Midbrain (tissue), 1 donor: Measurements from ENCODE around the gene ENSA.
"Not testable (repeated sequence)": the region's sequence is repeated elsewhere in the genome, so short reads cannot be mapped to it uniquely, and the experiment has no call there.

Experiments used
- DNase-seq: peaks from one replicate; lab custom pipeline; 2025; lab: John Stamatoyannopoulos, UW

The ENSA gene

DNA sequence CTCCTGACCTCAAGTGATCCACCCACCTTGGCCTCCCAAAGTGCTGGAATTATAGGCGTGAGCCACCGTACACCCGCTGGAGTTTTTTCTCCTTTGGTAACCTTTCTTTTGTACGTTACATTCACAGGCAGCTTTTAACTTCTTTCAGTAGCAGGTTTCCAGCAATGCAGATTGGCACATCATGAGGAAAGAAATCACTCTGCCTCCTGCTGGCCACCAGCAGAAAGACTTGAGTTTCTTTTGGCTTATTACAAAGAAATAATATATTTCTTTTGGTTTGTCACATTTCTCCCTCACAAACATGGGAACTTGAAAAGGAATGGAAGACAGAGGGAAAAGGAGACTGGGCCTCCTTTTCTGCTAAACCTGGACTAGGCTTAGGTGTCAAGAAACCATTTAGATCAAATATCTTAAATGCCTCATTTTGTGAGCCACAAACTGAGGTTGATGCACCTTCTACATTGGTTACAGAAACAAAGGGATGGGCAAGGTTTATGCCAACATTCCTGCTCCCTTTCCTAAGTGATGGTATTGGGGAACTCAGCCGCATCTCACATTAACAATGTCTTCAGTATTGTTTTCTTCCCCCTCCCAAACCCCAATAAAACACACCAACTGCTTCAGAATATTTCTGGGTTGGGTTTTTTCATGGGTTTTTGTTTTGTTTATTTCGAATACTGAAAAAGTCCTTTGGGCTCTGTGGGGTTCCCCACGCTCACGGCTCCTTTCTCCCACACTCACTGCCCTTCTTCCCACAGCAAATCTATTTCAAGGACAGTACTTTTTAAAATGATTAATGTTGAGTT is 7.7 kb downstream of the ENSA start:
- peak; percentile 44 for DNase-seq

GRCh38 chr1:150620919-150621318 is 8.5 kb downstream of the ENSA start:
- DNase-seq = no peak

DNA sequence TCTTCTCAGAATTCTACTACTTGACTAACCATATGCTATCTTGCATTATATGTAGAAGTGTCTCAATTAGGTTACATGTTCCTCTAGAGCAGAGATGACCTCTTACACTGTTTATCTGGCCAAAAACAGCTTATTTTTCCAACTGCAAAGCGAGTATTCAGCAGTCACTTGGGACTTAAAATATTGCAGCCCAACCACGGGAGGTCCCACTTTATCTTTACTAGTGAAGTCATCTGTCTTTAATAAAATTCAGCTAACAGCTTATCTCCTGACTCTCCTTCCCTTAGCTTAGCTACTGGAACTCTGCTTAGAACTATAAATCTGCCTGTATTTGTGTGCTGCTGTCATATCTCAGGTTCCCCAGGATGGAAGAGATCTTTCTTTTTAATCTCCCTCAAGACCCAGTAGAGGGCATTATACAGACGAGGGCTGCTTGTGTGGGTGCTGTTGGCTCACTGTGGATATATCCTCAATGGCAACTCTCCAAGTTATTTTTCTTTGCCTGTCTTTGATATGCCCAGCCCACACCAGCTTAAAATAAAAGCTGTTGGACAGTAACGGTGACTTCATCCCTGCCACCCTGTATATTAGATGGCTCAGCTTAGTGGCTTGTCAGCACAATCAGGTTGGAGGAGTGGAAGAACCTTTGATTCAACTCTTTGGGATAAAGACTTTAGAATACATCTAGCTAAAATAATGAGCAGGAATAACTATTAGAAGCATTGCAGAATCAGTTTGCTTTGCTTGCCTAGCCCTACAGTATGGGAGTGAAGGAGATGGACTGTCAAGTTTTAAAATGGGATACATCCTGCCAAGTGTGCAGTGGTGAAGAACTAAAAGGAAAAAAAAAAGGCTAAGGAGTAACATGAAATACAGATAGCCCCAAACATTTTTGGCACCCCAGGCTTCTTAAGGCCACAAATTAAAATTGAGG is 9.6 kb downstream of the ENSA start:
- peak; percentile 12 for DNase-seq

DNA sequence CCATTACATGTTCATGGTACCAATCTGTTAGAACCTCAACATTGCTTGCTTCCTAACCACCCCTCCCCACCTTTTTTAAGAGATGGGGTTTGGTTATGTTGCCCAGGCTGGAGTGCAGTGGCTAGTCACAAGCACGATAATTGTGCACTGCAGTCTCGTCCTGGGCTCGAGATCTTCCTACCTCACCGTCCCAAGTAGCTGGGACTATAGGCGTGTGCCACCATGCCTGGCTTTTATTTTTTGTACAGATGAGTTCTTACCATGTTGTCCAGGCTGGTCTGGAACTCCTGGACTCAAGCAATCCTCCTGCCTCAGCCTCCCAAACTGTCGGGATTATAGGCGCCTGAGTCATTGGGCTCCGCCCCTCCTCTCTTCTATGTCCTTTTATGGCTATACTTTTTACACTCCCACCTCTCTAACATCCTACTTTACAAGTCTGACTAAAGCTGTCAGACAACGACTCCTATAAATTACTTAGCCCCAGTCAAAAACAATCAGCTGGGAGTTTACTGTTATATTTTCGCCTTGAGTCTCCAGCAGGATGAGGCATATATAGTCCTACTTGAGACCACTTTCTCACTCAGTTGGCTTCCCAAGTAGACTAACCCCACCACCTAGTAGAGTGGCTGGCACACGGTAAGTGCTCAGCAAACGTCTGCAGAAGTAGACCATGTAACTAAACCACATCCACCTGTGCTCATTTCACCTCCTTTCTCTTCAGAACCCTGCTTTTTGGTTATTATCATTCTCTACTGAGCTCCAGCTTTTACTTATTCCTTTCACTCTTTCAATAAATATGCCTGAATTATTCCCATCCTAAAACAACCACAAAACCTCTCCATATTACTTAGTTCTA is 13.8 kb downstream of the ENSA start:
- no peak for DNase-seq

DNA sequence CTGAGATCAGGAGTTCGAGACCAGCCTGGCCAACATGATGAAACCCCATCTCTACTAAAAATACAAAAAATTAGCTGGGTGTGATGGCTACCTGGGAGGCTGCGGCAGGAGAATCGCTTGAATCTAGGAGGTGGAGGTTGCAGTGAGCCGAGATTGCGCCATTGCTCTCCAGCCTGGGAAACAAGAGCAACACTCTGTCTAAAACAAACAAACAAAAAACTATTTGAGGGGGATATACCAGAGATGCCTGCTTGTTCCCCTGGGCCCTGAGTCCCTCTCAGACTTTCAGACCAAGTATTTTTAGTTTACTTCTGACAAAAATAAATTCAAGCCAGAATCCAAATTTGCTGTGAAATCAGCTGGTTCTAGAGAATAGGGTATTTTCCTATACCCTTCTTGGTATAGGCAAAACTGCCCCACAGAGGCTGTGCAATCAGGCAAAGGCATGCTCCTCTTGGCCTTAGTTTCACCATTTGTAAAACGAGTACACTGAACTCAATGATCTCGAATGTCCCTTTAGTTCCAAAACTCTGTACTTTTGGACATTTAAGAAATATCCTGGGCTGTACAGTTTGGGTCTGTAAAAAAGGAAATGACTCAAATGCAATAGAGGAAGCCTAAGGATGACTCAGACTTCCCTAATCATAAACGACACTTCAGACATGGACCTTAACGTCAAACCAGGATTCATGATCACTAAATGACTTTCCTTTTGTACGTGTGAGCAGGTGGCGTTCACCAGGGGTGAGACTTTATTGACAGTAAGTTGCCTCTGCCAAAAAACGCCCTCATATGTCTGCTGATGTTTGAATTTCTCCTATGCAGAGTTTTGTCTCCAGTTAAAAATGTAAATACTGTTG is 16.1 kb downstream of the ENSA start:
- peak; percentile 15 for DNase-seq

DNA sequence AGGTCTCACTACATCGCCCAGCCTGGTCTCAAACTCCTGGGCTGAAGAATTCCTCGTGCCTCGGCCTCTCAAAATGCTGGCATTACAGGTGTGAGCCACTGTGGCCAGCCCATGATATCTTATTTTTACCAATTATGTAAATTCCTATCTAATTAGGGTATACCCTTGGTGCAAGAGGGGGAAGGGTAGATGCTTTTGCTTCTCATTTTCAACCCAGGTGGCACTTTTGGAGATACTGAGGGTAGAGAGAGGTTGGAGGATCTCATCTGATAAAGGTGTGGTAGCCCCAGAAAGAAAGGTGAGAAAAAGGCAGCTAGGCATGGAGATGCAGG is 17.4 kb downstream of the ENSA start:
- no peak for DNase-seq

- no peak for DNase-seq
These were observed 18.8 kb downstream of the ENSA start for GRCh38 chr1:150610576-150610975.

- DNase-seq = no peak
These were observed 19.7 kb downstream of the ENSA start for GRCh38 chr1:150609732-150610131.

- DNase-seq = no peak
These were observed 22.8 kb downstream of the ENSA start for GRCh38 chr1:150606463-150607142.

GRCh38 chr1:150605451-150605731 is 24.0 kb downstream of the ENSA start:
- DNase-seq = not testable (repeated sequence)

DNA sequence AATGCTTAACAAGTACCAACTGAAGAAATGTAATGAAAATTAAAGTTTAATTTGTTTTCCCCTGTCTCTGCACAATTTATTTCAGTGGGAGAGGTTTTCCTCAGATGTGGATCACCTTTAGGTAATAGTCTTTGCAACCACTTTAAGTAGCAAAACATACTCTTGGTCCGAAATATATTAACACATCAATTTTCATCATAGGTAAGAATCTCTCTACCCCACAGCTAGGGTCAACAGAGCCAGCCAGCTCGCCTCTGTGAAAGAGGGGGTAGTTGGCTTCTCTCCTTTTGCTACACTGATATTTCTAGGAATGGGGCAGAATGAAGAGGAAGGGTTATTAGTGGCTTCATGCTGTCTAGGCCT is 25.2 kb downstream of the ENSA start:
- DNase-seq = no peak

GRCh38 chr1:150603711-150604110 is 25.7 kb downstream of the ENSA start:
- no peak for DNase-seq

DNA sequence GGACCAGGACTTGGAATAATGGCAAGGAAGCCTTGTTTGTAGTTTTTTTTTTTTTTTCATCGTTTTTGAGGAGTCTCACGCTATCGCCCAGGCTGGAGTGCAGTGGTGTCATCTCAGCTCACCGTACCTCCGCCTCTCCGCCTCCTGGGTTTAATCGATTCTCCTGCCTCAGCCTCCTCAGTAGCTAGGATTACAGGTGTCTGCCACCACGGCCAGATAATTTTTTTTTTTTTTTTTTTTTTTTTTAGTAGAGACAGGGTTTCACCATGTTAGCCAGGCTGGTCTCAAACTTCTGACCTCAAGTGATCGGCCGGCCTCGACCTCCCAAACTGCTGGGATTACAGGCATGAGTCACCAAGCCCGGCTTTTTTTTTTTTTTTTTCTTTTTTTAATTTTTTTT is 27.0 kb downstream of the ENSA start:
- DNase-seq = not testable (repeated sequence)

DNA sequence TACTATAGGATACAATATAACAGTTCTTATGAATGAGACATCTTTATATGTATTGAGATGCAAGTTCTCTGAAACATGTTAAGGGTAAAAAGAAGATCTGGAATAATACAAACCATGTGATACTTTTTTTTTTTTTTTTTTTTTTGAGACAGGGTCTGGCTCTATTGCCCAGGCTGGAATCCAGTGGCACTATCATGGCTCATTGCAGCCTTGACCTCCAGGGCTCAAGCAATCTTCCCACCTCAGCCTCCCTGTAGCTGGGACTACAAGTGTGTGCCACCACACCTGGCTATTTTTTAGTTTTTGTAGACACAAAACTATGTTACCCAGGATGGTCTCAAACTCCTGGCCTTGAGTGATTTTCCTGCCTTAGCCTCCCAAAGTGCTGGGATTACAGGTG is 27.9 kb downstream of the ENSA start:
- no peak for DNase-seq

- not testable (repeated sequence) for DNase-seq
These were observed 31.1 kb downstream of the ENSA start for GRCh38 chr1:150598346-150598745.

DNA sequence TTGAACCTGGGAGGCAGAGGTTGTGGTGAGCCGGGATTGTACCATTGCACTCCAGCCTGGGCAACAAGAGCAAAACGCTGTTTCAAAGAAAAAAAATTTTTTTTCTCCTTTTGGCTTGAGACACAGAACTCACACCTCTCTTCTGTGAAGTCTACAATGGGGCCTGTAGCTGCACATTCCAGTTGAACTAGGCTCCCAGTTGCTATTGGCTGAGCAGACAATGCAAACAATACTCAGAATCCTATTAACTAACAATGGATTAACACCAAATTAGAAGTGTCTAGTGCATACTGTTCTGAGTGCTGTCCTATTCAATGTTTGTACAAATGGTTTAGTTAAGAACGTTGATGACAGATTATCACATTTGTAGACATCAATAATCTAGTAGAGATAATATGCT is 32.4 kb downstream of the ENSA start:
- no peak for DNase-seq

DNA sequence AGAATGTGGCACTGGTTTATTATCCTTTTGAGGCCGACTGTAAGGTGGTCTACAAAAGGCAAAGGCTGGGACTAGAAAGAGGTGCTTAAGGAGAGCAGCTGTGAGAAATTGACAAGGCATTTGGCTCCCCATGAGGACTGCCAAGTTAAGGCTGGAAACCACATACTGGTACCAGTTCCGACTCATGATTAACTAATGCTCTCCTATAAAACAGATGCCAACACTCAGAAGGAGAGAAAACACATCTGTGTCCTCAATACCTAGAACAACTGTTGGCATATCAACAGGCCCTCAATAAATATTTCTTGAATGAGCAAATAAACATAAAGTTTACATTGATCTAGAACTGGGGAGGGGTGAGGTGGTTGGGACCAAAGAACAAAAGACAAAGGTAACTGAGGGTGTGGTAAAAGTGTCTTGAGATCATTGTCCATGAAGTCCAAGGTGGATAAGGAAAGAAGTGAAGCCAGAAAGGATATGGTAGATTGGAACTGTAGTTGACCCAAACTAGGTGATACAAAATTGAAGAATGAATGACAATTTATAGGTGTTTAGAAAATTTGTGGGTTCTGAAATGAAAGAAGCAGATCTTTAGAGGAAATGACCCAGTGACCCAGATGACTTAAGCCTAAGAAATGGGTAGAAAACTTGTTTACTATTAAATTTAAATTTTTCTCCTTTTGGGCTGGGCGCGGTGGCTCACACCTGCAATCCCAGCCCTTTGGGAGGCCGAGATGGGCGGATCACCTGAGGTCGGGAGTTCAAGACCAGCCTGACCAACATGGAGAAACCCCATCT is 33.1 kb downstream of the ENSA start:
- DNase-seq = no peak

DNA sequence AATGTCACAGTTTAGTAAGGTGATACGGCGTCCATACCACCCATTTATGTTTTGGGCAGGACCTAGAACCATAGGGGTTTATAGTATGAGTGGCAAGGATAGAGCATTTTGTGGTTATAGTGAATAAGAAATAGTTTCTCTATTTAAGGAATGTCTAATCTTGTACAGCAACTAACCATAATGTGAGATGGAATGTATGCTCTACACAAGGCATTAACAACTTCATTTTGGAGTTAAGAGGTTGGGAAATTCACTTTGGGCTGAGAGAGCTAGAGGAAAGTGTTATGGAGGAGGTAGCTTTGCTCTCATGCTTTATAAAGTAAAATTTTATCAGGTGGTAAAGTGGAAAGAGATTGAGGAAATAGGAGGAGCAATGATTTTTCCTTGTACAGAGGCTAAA is 47.0 kb downstream of the ENSA start:
- no peak for DNase-seq

GRCh38 chr1:150581962-150582361 is 47.5 kb downstream of the ENSA start:
- not testable (repeated sequence) for DNase-seq

- not testable (repeated sequence) for DNase-seq
These were observed 48.0 kb downstream of the ENSA start for GRCh38 chr1:150581437-150581836.
